ENCODE measurements around the gene ARL6IP1. TPM values are rescaled to one million over a fixed set of nuclear protein-coding genes. Genes with fewer than 3 reads are reported as not detected.

ARL6IP1 gene
- total RNA-seq, 4 donors from 2014 or later = 178 to 278 (median 227) TPM

GRCh38 chr16:18832006-18832405 lies 30.7 kb upstream of the ARL6IP1 start:
- WGBS, 2 donors = 69 to 83% methylated on average over 2 of the region's 2 CpGs
- intact Hi-C loops (cut with DNase I) = no loop called here
- H3K4me1 ChIP-seq = no peaks in the 10 kb centered on the region
- no peak overlapping the region for H3K27ac ChIP-seq
- H3K27me3 ChIP-seq = no peaks in the 10 kb centered on the region
- no peak overlapping the region for H3K4me3 ChIP-seq (replicated peaks in 1 of 3)
- DNase-seq = no peak
- peaks cover 80 to 87% of the 10 kb centered on the region in 2 donors for H3K36me3 ChIP-seq
- H3K9me3 ChIP-seq = no peaks in the 10 kb centered on the region
- TF ChIP-seq POLR2A (IDR thresholded peaks at IDR 0.05) = no peak
- TF ChIP-seq, protein P1, sequence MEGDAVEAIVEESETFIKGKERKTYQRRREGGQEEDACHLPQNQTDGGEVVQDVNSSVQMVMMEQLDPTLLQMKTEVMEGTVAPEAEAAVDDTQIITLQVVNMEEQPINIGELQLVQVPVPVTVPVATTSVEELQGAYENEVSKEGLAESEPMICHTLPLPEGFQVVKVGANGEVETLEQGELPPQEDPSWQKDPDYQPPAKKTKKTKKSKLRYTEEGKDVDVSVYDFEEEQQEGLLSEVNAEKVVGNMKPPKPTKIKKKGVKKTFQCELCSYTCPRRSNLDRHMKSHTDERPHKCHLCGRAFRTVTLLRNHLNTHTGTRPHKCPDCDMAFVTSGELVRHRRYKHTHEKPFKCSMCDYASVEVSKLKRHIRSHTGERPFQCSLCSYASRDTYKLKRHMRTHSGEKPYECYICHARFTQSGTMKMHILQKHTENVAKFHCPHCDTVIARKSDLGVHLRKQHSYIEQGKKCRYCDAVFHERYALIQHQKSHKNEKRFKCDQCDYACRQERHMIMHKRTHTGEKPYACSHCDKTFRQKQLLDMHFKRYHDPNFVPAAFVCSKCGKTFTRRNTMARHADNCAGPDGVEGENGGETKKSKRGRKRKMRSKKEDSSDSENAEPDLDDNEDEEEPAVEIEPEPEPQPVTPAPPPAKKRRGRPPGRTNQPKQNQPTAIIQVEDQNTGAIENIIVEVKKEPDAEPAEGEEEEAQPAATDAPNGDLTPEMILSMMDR (IDR thresholded peaks at IDR 0.05) = no peak

- WGBS, 2 donors = 97 to 98% methylated on average over 6 of the region's 6 CpGs
- Histone ChIP-seq H3K4me1 (no peaks in the 10 kb centered on the region), H3K27me3 (no peaks in the 10 kb centered on the region), H3K4me3 (replicated peaks in 1 of 3) (no peak overlapping the region), H3K9me3 (no peaks in the 10 kb centered on the region), H3K36me3 (peaks cover 53 to 62% of the 10 kb centered on the region in 2 donors), H3K27ac (no peak overlapping the region)
- no peak for TF ChIP-seq POLR2A (IDR thresholded peaks at IDR 0.05)
- TF ChIP-seq, protein P1 (IDR thresholded peaks at IDR 0.05) = no peak
- intact Hi-C loops (cut with DNase I) = no loop called here
- DNase-seq = no peak
Observed at GRCh38 chr16:18829251-18829650, 27.9 kb upstream of the ARL6IP1 start.

DNA sequence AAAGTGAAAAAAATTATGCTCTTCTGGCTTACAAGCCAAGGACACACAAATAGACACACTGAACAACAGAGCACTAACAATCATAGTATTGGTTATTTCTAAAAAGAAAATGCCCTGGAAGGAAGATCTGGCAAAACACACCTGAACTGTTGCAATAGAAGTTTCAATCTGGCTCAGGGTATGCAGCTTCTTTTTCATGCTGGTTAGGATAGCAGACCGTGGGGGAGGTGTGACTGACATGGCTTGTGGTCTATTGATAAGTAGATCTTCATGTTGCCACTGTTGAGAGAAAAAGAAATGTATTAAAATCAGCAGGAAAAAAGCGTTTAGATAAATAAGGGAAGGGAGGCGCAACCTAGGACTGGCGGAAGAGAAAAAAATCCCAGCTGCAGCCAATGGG lies 26.5 kb upstream of the ARL6IP1 start:
- Histone ChIP-seq H3K27me3 (no peaks in the 10 kb centered on the region), H3K27ac (no peak overlapping the region), H3K4me1 (no peaks in the 10 kb centered on the region), H3K9me3 (no peaks in the 10 kb centered on the region), H3K4me3 (replicated peaks in 1 of 3) (no peak overlapping the region), H3K36me3 (peaks cover 48 to 52% of the 10 kb centered on the region in 2 donors)
- no peak for TF ChIP-seq POLR2A (IDR thresholded peaks at IDR 0.05)
- no peak for DNase-seq
- intact Hi-C loops (cut with DNase I) = no loop called here
- 96 to 98% methylated on average over 4 of the region's 4 CpGs for WGBS, 2 donors

GRCh38 chr16:18816286-18816685 lies 14.9 kb upstream of the ARL6IP1 start:
- DNase-seq = no peak
- 83% methylated on average over 3 of the region's 3 CpGs for WGBS, 2 donors
- intact Hi-C loops (cut with DNase I) = loop anchor here (10.0 kb wide), 1 partner anchor 259 kb away; no protein-coding TSS in a partner anchor
- Histone ChIP-seq H3K27ac (no peak overlapping the region), H3K36me3 (peaks cover 56 to 63% of the 10 kb centered on the region in 2 donors), H3K9me3 (no peaks in the 10 kb centered on the region), H3K4me3 (replicated peaks in 1 of 3) (no peak overlapping the region), H3K4me1 (no peaks in the 10 kb centered on the region), H3K27me3 (no peaks in the 10 kb centered on the region)
- TF ChIP-seq POLR2A (IDR thresholded peaks at IDR 0.05) = no peak
- TF ChIP-seq, protein P1 (IDR thresholded peaks at IDR 0.05) = no peak

GRCh38 chr16:18811925-18812324 lies 10.6 kb upstream of the ARL6IP1 start:
- intact Hi-C loops (cut with DNase I) = loop anchor here (10.0 kb wide), 1 partner anchor 263 kb away; no protein-coding TSS in a partner anchor
- no peak for TF ChIP-seq POLR2A (IDR thresholded peaks at IDR 0.05)
- TF ChIP-seq, protein P1 (IDR thresholded peaks at IDR 0.05) = no peak
- WGBS, 2 donors = 91 to 94% methylated on average over 3 of the region's 3 CpGs

More at GRCh38 chr16:18811925-18812324, 10.6 kb upstream of the ARL6IP1 start:
- Histone ChIP-seq H3K27ac (no peak overlapping the region), H3K27me3 (no peaks in the 10 kb centered on the region), H3K9me3 (no peaks in the 10 kb centered on the region), H3K4me3 (replicated peaks in 1 of 3) (no peak overlapping the region), H3K36me3 (peaks cover 62 to 74% of the 10 kb centered on the region in 2 donors), H3K4me1 (no peaks in the 10 kb centered on the region)
- DNase-seq = no peak
